Psoas muscle (tissue), 8 donors: ENCODE data around the gene IL16. TPM values are rescaled to one million over a fixed set of nuclear protein-coding genes. Genes with fewer than 3 reads are reported as not detected.

Source experiments
- ATAC-seq, 4 donors: fragments of 200-7000 bp; cut with Tn5 transposase; one replicate each; pipeline ENCODE4 v1.9.1; 2020; ENCODE audit warnings: moderate library complexity in 3 of 4, mild to moderate bottlenecking in 2 of 4
- DNase-seq, 2 donors: peaks; one replicate each; pipeline ENCODE4 v3.0.0-alpha.2; 2020
- H3K27ac ChIP-seq: fragments of 200-600 bp; one replicate; pipeline ENCODE4 v1.8.0; 2022
- H3K27me3 ChIP-seq, 3 donors: fragments of 200-600 bp in 1 of 3; one replicate each; pipeline versions ENCODE4 v1.6.1 to v1.8.0; 2013 to 2022; ENCODE audit warnings: low read length in 2 of 3, mild to moderate bottlenecking in 2 of 3, moderate library complexity in 1 of 3; ENCODE audit not compliant: insufficient read depth in 3 of 3
- H3K36me3 ChIP-seq, 2 donors: fragments of 200-600 bp in 1 of 2; one replicate each; pipeline versions ENCODE4 v1.6.1 to v1.8.0; 2013 to 2022; ENCODE audit warnings: low read depth in 1 of 2, mild to moderate bottlenecking in 1 of 2, moderate library complexity in 1 of 2; ENCODE audit not compliant: insufficient read depth in 1 of 2
- H3K4me1 ChIP-seq: fragments of 200-600 bp; one replicate; pipeline ENCODE4 v1.8.0; 2022
- H3K4me3 ChIP-seq: fragments of 200-600 bp; one replicate; pipeline ENCODE4 v1.8.0; 2022; ENCODE audit warnings: mild to moderate bottlenecking
- H3K9me3 ChIP-seq: fragments of 200-600 bp; one replicate; pipeline ENCODE4 v1.8.0; 2022
- WGBS, 3 donors: extraction: QIAGEN DNeasy Blood & Tissue Kit; methylation state at CpG; one replicate each; pipeline versions ENCODE4 v1.1.6 to v1.1.7; 2013; 5-methylcytosine and 5-hydroxymethylcytosine counted together
- intact Hi-C, 2 donors: fragments of 100-400 bp; cut with DNase I; formaldehyde crosslinking; loops; one replicate each; pipeline versions ENCODE4 v1.11.0 to v1.14.2; 2022
- polyA plus RNA-seq, 3 donors: library from polyadenylated mRNA; stranded (reverse); fragments of 200-250 nt; gene quantifications; one replicate each; pipeline ENCODE4 v1.2.3, GENCODE V29; 2013
- total RNA-seq, 4 donors: library from RNA; stranded (reverse); fragmentation: NEBNext Ultra II Directional in 2 of 4; extraction: Animal tissue kit (Norgen Biotek cat#: 25700) in 2 of 4; gene quantifications; one replicate each; pipeline versions ENCODE4 v1.2.1 to v1.2.4, GENCODE V29; 2021 to 2023
- TF ChIP-seq, protein P1 (sequence below): fragments of 200-600 bp; IDR thresholded peaks from one replicate; pipeline ENCODE4 v1.8.0; 2022; ENCODE audit warnings: antibody characterized with exemption
- donor health status: healthy with polysubstance abuse.
- donor health status: DM: no; HTN: no; CAD: no; lungs with moderate emphysema.
- donor health status: Bipolar disorder and iron deficiency.
- donor health status: healthy.
- donor health status: DM: yes; HTN: yes; CAD: no.
- donor health status: DM: no; HTN: no; CAD: no.
- donor health status: DM: no; HTN: no; CAD: no.
- donor health status: DM: yes; HTN: yes; CAD: no.

IL16 gene
- total and polyA plus RNA-seq, 7 donors: 1.2 to 5.3 (median 2.4) TPM

DNA sequence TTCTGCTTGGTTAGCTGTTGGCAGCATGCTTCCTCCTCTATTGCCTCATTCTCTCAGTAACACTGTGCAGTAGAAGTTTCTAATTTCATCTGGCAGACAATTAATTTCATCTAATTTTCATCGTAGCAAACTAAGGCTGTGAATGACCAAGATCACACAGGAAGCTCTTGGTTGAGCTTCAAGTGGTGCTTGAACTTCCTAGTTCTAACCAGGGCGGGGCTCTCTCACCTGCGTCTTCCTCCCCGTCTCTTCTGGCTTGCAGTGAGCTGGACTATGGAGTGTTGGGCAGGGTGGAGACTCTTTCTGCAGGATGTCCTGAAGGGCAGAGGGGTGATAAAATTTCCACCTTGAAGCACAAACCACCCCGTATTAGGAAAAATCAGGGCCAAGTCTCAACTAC, 2.0 kb upstream of the IL16 start:
- H3K4me1 ChIP-seq: no peaks in the 10 kb centered on the region
- no peaks in the 10 kb centered on the region for H3K9me3 ChIP-seq
- intact Hi-C loops: no loop called here
- no peak overlapping the region for H3K27ac ChIP-seq
- no peak for DNase-seq
- H3K27me3 ChIP-seq: peaks cover 0 to 8% (median 2%) of the 10 kb centered on the region in 3 donors
- TF ChIP-seq, protein P1, sequence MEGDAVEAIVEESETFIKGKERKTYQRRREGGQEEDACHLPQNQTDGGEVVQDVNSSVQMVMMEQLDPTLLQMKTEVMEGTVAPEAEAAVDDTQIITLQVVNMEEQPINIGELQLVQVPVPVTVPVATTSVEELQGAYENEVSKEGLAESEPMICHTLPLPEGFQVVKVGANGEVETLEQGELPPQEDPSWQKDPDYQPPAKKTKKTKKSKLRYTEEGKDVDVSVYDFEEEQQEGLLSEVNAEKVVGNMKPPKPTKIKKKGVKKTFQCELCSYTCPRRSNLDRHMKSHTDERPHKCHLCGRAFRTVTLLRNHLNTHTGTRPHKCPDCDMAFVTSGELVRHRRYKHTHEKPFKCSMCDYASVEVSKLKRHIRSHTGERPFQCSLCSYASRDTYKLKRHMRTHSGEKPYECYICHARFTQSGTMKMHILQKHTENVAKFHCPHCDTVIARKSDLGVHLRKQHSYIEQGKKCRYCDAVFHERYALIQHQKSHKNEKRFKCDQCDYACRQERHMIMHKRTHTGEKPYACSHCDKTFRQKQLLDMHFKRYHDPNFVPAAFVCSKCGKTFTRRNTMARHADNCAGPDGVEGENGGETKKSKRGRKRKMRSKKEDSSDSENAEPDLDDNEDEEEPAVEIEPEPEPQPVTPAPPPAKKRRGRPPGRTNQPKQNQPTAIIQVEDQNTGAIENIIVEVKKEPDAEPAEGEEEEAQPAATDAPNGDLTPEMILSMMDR: no peak
- WGBS, 3 donors: 71 to 81% (median 76%) methylated on average over 5 of the region's 5 CpGs
- no peaks in the 10 kb centered on the region for H3K36me3 ChIP-seq
- no peak for ATAC-seq
- H3K4me3 ChIP-seq: no peak overlapping the region

GRCh38 chr15:81195339-81195864, 1.3 kb upstream of the IL16 start:
- Histone ChIP-seq H3K27ac (no peak overlapping the region), H3K4me1 (no peaks in the 10 kb centered on the region), H3K4me3 (no peak overlapping the region), H3K27me3 (peaks cover 0 to 5% (median 2%) of the 10 kb centered on the region in 3 donors), H3K9me3 (no peaks in the 10 kb centered on the region), H3K36me3 (no peaks in the 10 kb centered on the region)
- intact Hi-C loops: no loop called here
- no peak for DNase-seq
- no peak for ATAC-seq
- WGBS, 3 donors: 51 to 56% (median 53%) methylated on average over 6 to 8 of the region's 8 CpGs
- TF ChIP-seq, protein P1: no peak

DNA sequence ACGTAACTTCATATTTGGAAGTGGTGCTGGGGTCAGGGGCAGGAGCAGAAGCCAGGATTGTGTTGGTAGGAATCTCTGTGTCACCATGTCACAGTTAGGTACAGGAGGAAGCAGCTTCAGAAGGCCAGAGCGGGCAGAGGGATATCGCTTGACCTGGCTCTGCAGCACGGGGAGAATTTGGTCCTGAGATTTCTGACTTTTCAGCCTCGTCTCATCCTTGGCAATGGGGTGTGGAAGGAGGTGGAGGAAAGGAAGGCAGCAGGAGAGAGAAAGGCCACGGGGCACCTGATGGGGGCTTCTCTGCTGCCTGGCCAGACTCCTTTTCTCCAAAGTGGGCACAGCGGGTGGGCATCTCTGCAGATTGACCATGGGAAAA, 564 bp downstream of the IL16 start:
- intact Hi-C loops: no loop called here
- Histone ChIP-seq H3K27ac (no peak overlapping the region), H3K9me3 (no peaks in the 10 kb centered on the region), H3K4me1 (no peaks in the 10 kb centered on the region), H3K4me3 (no peak overlapping the region), H3K27me3 (peaks cover 0 to 5% (median 2%) of the 10 kb centered on the region in 3 donors), H3K36me3 (no peaks in the 10 kb centered on the region)
- DNase-seq (no peak), ATAC-seq (no peak)
- 75 to 78% (median 77%) methylated on average over 7 of the region's 7 CpGs for WGBS, 3 donors
- TF ChIP-seq, protein P1: no peak

DNA sequence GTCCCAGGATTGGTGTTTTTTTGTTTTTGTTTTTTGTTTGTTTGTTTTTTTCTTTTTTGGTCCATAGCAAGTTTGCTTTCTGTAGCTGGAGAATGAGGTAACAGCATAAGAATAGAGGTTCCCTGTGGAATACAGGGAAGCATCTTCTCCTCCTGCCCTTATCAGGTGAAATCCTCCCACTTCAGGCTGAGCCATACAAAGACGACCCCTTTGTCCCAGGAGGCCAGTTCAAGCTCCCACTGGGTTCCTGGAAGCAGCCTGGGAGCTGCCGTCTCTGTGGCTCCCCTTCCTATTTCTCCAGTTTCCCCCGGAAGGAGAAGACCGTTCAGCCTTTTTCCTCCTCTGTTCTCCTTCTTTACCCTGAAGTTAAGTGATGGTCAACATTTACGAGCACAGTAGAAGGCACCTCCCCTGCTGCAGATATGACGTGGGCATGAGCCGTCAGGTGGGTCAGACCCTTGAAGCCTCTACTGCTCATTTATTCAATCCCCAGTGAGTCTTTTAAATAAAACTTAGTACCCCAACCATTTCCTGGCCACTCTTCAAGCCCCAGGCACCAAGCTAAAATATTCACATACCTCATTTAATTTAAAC, 1.1 kb downstream of the IL16 start:
- no peak overlapping the region for H3K4me3 ChIP-seq
- H3K4me1 ChIP-seq: no peaks in the 10 kb centered on the region
- H3K27me3 ChIP-seq: peaks cover 0 to 5% (median 0%) of the 10 kb centered on the region in 3 donors
- intact Hi-C loops: no loop called here
- DNase-seq: no peak
- WGBS, 3 donors: 63 to 67% (median 66%) methylated on average over 7 of the region's 7 CpGs
- no peaks in the 10 kb centered on the region for H3K36me3 ChIP-seq
- TF ChIP-seq, protein P1: no peak
- ATAC-seq: no peak
- H3K27ac ChIP-seq: no peak overlapping the region
- H3K9me3 ChIP-seq: no peaks in the 10 kb centered on the region
